OCI-LY1 (cell line): ENCODE measurements around the gene FAM20C.

Experiments used
- EZH2 ChIP-seq: fragments of 200-600 bp; sonication (generic), shearing (Covaris generic); IDR thresholded peaks from 2 replicates; pipeline ENCODE4 v1.8.0; 2017; ENCODE audit warnings: borderline replicate concordance, mixed run types, mild to moderate bottlenecking, antibody characterized with exemption, low read length, moderate library complexity, mixed read lengths
- TF ChIP-seq, protein P1 (sequence below): fragments of 200-600 bp; sonication (generic), shearing (Covaris generic); IDR thresholded peaks from 2 replicates; pipeline ENCODE4 v1.5.1; 2017; ENCODE audit warnings: mild to moderate bottlenecking, antibody characterized with exemption, low read length, moderate library complexity, mixed read lengths

DNA sequence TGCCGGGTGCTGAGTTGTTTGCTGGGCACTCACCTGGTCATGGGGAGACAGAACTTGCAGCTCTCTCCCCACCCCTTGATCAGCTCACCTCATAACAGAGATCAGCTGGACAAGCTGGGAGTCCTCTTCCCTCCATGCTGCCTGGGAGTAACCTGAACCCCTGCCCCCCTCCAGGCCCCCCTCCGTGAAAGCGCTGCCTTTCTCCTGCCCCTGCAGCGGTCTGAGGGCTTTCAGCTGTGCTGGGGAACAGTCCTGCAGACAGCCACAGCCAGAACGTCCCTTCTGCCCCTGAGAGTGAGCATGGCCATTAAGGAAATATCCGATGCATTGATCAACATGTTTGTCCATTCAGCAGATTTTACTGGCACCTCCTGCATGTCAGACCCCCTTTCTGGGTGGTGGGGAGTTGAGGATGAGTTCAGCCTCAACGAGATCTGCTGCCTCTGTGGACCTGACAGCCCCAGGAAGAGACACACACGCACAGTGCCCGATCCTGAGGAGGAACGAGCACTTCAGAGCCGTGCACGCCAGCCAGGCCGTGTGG, 4.5 kb downstream of the FAM20C start:
- TF ChIP-seq, protein P1, sequence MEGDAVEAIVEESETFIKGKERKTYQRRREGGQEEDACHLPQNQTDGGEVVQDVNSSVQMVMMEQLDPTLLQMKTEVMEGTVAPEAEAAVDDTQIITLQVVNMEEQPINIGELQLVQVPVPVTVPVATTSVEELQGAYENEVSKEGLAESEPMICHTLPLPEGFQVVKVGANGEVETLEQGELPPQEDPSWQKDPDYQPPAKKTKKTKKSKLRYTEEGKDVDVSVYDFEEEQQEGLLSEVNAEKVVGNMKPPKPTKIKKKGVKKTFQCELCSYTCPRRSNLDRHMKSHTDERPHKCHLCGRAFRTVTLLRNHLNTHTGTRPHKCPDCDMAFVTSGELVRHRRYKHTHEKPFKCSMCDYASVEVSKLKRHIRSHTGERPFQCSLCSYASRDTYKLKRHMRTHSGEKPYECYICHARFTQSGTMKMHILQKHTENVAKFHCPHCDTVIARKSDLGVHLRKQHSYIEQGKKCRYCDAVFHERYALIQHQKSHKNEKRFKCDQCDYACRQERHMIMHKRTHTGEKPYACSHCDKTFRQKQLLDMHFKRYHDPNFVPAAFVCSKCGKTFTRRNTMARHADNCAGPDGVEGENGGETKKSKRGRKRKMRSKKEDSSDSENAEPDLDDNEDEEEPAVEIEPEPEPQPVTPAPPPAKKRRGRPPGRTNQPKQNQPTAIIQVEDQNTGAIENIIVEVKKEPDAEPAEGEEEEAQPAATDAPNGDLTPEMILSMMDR, result no peak
- no peak for TF ChIP-seq EZH2
